Measurements from ENCODE around the gene SPANXN3. TPM values are rescaled to one million over a fixed set of nuclear protein-coding genes. Genes with fewer than 3 reads are reported as not detected.

Gene SPANXN3, protein sequence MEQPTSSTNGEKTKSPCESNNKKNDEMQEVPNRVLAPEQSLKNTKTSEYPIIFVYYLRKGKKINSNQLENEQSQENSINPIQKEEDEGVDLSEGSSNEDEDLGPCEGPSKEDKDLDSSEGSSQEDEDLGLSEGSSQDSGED
- total RNA-seq: not detected in 2 replicates

DNA sequence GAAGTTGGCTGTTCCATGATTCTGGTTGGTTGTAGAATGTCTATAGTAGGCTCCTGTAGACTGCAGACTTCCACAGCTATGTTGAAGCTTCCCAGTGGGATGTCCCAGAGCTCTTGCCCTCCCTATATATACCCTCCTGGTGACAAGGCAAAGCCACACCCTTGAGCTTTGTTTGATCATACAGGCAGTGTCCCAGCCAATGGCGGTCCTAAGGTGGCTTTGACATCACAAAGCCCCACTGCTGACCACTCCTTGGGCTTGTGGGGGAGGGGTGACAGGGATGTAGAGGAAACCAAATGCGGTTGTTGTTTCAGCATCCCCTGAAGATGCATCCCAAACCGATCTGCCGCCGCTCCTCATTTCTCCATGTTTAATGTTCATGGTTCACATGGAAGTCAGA, at the start of gene SPANXN3:
Gene SPANXN3, minus strand, starts transcription at position 101 of the 400 bp plus-strand sequence. Its CDS starts 84 bp downstream, at position 17.

Other genes starting within 250 kb of the SPANXN3 start
- 0.96 and 4.5 TPM in 2 replicates for gene SLITRK4, start 118.6 kb upstream of the SPANXN3 start, total RNA-seq
- not detected in 2 replicates for gene SPANXN2, start 203.3 kb upstream of the SPANXN3 start, total RNA-seq

Measured in regular cardiac myocyte (primary cell).